Myocyte (in vitro differentiated cells): ENCODE data around the gene FXYD4. TPM values are rescaled to one million over a fixed set of nuclear protein-coding genes. Genes with fewer than 3 reads are reported as not detected.
A peak's percentile ranks its signal among the peaks of the same experiment; 100 is the strongest.

Experiments used
- DNase-seq: peaks from one replicate; pipeline ENCODE4 v3.0.0-alpha.2; 2012; ENCODE audit warnings: low read depth
- total RNA-seq: library from RNA; depleted of rRNA; stranded (reverse); fragments of >200 nt; gene quantifications from 2 replicates; pipeline ENCODE4 v1.2.3, GENCODE V29; 2014

Gene FXYD4
- total RNA-seq, 1 donor from 2014 or later, result 6.1 TPM

GRCh38 chr10:43395571-43396060, 24.2 kb downstream of the FXYD4 start:
- DNase-seq, result no peak

DNA sequence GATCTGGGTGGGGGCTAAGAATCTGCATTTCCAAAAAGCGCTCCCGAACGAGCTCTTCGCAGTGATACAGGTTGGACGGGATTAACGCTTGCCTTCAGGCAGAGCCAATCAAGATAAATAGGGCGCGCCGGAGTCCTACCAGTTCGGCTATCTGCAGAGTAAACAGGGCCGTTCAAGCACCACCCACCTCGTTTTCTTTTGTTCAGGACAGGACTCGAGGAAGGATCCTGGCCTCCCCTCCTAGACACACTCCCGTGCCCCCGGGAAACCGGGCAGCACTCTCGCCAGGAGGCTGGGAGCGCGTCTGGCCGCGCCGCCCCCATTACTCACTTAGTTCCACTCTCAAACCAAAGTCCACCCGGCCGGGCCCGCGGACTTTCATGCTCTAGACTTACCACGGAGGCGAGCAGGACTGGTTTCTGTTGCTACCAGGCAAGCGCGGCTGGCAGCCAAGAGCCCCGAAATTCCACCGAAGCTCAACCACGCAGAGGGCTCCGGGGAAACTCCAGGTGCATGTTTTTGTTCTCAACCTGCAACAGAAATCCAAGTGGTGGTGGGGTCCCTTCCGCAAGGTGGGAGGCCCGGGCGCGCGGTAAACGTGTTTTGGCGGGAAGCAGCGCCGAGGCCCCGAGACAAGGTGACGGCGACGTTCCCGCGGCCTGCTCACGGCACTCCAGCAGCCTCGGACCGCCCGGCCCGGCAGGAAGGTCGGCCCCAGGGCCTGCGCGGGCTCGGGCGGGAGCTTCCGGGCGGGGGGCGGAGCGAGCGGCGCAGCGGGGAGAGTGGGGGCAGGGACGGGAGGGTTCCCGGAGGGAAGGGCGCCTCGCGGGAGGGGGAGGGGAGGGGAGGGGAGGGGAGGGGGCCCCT, 24.9 kb downstream of the FXYD4 start:
- peak; percentile 62 for DNase-seq

GRCh38 chr10:43396928-43397624, 25.6 kb downstream of the FXYD4 start:
- peak; percentile 84 for DNase-seq

DNA sequence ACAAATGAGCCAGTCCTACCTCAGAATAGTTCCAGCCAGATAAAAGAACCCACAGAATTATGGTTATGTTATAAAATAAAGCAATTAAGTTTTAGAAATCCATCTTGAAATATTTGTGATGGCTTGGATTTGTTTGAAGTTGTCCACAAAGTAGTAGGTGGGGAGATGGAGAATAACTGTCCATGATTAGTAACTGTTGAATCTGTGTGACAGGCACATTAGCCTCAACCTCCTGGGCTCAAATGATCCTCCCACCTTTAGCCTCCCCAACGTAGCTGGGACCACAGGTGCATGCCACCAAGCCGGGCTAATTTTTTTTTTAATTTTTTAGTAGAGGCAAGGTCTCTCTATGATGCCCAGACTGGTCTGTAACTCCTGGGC, 27.5 kb downstream of the FXYD4 start:
- no peak for DNase-seq

DNA sequence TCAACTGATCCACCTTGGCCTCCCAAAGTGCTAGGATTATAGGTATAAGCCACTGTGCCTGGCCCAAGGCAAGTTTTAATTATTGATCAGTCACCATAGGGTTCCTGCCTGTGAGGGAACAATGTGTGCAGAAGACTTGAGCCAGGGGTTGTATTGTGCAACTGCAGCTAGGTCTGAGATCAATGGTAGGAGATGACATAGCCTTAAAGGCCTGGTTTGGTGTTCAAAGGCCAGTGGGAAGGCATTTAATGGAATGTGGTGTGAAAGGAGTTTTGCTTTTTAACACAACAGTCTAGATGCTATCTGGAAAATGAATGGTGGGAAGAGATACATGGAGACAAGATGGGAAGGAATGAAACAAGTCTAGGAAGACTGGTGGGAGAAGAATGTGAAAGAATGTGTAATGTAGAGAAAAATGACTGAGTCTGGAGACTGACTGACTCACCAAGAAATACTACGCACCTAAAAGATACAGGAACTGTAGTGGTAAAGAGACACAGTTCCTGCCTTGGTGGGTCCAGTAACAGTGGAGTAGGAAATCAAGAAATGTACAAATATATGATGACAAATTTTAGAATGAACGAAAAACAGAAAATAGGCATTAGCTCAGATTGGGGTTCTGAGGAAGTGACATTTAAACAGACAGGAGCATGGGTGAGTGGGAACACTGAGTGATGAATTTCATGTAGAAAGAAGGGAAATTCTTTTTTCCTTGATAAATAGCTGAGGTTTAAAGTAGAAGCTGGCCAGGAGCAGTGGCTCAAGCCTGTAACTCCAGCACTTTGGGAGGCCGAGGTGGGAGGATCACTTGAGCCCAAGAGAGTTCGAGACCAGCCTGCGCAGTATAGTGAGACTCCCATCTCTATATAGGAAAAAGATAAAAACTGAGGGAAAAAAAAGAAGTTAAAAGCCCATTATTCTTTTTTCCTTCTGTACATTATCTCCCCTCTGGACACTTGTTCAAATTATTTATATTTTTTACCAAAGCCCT, 28.2 kb downstream of the FXYD4 start:
- DNase-seq, result no peak

DNA sequence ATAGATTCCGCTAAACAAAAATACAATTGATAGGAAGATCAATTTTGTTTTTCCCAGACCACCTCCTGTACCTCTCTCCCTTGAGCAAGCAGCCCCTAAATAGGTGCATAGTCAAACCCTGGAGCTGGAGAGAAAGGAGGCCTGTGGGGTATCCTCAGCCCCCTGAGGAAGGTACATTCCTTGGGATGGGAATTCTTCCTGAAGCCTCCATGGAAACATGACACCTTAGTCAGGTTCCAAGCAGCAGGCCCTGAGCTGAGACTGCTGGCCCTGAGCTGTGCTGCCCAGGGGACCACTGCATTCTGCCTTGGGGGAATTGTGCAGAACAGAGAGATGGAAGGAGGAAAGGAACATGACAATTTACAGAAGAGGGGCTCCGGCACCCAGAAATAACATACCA, 30.2 kb downstream of the FXYD4 start:
- no peak for DNase-seq

DNA sequence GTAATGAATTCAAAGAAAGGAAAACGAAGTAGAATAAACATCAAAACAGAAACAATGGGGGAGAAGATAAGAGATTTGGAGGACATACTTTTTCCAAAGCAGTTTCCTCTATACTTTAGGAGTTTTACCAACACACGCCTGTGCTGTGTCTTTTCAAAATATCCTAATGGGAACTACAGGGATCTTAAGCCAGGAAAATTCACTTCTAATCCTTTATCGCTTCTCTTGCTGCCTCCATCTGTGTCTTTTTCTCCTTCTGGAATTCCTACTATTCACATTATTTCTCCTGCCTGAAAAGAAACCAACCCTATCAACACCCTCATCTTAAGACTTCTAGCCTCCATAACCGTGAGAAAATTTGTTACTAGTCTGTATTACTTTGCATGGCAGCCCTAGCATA, 30.7 kb downstream of the FXYD4 start:
- no peak for DNase-seq

DNA sequence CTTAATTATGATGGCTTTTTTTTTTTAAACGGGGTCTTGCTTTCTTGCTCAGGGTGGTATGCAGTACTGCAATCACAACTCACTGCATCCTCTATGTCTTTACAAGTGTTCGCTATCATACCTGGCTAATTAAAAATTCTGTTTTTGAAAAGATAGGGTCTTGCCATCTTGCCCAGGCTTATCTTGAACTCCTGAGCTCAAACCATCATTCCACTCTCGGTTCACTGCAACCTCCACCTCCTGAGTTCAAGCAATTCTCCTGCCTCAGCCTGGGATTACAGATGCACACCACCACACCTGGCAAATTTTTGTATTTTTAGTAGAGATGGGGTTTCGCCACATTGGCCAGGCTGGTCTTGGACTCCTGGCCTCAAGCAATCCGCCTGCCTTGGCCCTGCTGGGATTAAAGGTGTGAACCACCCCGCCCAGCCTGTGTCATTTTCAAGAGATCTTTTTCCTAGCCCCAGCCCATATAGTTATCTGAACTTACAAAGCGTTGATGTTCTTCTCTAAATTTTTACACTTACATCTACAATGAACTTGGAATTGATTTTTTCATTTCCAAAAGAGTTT, 31.5 kb downstream of the FXYD4 start:
- DNase-seq, result no peak

DNA sequence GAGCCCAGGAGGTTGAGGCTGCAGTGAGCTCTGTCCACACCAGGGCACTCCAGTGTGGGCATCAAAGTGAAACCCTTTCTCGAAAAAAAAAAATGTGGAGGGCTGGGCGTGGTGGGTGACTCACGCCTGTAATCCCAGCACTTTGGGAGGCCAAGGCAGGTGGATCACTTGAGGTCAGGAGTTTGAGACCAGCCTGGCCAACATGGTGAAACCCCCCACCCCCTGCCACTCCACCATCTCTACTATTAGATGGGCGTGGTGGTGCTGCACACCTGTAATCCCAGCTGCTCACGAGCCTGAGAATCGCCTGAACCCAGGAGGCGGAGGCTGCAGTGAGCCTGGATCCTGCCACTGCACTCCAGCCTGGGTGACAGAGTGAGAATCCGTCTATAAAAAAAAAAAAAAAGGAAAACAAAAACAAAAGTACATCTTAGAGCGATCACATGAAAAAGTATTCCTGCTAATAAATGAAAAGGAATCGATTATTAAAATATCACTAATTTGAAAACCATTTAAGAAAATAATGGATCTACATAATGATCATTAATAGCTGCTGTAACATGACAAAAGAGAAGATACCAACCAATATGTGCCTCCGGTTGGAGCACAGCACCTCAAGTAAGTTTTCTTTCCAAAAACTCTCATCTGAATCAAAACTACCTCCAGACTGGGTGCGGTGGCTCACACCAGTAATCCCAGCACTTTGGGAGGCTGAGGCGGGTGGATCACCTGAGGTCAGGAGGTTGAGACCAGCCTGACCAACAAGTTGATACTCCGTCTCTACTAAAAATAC, 32.7 kb downstream of the FXYD4 start:
- no peak for DNase-seq

GRCh38 chr10:43404704-43405084, 33.3 kb downstream of the FXYD4 start:
- DNase-seq, result no peak

DNA sequence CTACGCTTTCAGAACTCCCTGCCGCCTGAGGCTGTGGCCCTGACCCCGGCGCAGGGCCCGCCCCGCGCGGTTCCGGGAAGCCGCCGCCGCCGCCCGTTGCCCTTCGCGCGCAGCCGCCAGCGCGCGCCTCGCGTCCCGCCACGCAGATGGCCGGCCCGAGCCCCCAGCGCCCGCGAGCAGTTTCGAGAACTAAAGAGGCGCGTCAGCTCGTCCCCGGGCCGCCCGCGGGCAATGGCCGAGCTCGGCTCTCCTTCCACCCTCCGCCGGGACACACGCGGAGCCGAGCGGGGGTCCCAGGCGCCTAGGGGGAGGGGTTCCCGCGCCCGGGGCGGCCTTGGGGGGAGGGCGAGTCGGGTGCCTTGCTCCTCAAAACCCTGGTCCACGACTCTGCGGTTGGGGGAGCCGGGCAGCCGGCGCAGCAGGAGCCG, 35.7 kb downstream of the FXYD4 start:
- peak; percentile 65 for DNase-seq

- DNase-seq, result peak; percentile 85
These were observed 36.3 kb downstream of the FXYD4 start for GRCh38 chr10:43407576-43408330.

DNA sequence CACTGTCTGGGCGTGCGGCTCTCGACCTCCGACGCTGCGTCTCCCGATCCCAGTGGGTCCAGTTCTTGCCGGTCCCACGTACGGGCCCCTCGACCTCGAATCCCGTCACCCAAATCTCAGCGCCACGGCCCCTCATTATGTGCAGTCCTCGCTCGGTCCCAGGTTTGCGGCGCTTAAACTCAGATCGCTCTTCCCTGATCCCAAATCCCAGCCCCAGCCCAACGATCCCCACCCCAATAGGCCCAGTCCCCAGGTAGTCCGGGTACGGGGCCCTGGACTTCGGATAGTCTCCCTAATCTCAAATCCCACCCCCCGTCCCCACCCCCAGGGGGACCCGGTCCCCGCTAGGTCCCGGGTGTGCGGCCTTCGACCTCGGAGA, 36.9 kb downstream of the FXYD4 start:
- DNase-seq, result no peak

DNA sequence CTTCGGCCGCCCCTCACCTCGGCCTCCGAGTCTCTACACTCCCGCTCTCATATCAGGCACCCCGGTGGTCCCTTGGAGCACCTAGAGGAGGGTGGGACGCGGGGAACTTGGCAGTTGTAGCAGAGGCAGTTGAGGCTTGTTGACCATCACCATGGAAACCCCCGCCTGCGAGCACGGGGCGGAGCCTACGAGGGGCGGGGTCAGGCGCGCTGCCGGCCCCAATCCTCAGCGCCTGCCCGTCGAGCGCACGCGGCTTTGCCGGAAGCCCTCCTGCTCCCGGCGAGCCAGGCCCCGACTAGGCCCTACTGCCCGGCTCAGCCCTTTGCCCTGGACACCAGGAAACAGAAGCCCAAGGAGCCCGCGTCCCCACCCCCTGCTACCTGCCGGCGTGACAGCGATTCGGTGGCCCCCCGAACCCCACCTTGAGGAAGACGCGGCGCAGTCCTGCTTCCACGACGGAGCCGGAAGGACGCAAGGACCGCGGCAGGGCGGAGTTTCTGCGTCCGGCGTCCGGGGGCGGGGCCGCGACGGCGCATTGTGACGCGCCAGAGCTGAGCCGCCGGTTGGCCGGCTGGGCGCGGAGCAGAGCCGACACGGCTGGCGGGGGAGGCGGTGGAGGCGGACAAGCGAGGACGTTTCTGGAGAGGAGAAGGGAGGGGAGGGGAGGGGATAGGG, 37.4 kb downstream of the FXYD4 start, which contains the start of gene HNRNPF:
Gene HNRNPF, minus strand, starts transcription at position 477 of the 675 bp plus-strand sequence. CDS start 21,302 bp downstream, outside the sequence.
- DNase-seq, result peak; percentile 95

DNA sequence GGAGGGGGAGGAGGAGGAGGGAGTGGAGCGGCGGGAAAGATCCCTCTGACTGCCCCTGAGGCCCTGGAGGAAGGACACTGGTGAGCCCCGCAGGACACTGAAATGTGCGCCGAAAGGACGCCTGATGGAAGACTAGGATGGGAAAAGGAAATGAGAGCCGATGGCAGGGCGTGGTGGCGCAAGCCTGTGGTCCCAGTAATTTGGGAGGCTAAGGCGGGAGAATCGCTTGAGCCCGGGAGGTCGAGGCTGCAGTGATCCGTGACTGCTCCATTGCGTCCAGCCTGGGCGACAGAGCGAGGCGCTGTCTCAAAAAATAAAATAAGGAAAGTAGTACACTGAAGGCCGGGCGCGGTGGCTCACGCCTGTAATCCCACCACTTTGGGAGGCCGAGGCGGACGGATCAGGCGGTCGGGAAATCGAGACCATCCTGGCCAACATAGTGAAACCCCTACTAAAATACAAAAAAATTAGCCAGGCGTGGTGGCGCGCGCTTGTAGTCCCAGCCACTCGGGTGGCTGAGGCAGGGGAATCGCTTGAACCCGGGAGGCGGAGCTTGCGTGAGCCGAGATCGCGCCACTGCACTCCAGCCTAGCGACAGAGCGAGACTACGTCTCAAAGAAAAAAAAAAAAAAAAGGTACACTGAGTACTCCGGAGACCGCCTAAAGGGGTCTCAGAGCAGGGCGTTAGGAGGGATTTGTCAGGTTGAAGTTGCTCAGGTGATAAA, 38.1 kb downstream of the FXYD4 start:
- DNase-seq, result no peak

- DNase-seq, result no peak
These were observed 38.9 kb downstream of the FXYD4 start for GRCh38 chr10:43410345-43410744.

DNA sequence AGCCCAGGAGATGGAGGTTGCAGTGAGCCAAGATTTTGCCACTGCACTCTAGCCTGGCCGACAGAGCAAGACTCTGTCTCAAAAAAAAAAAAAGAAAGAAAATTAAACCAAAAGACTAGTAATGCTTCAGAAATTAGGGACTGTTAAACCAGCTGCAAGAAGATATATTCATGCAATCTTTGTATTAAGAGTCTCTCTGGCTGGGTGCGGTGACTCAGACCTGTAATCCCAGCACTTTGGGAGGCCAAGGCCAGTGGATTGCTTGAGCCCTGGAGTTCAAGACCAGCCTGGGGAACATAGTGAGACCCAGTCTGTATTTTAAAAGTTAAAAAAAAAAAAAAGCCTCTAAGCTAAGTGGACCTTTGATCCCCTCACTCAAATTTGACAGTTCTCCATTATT, 40.1 kb downstream of the FXYD4 start:
- no peak for DNase-seq

DNA sequence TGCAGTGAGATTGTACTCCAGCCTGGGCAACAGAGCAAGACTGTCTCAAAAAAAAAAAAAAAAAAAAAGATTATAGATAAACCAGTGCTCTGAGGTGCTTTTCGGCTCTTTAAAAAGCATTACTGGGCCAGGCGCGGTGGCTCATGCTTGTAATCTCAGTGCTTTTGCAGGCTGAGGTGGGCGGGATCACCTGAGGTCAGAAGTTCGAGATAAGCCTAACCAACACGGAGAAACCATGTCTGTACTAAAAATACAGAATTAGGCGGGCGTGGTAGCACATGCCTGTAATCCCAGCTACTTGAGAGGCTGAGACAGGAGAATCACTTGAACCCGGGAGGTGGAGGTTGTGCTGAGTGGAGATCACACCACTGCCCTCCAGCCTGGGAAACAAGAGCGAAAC, 44.1 kb downstream of the FXYD4 start:
- DNase-seq, result no peak
